Superior temporal gyrus (tissue), 1 donor: ENCODE results near the gene CCND3.

Experiments used
- DNase-seq: peaks from one replicate; pipeline ENCODE4 v3.0.0-alpha.2; 2016; ENCODE audit errors: extremely low spot score

The CCND3 gene

GRCh38 chr6:41921712-41921998 is 20.0 kb downstream of the CCND3 start:
- no peak for DNase-seq

- DNase-seq = peak; percentile 99
Observed at GRCh38 chr6:41920921-41921711, 20.5 kb downstream of the CCND3 start, which contains the start of the genes BYSL and MED20. Gene BYSL, plus strand, starts transcription at chr6:41921499. Its CDS starts 64 bp downstream, at chr6:41921563. Gene MED20, minus strand, starts transcription at chr6:41921139. Its CDS starts 121 bp downstream, at chr6:41921018.

- DNase-seq = no peak
Observed at GRCh38 chr6:41917528-41917927, 24.1 kb downstream of the CCND3 start.

GRCh38 chr6:41914869-41915530 is 26.6 kb downstream of the CCND3 start:
- no peak for DNase-seq

- no peak for DNase-seq
Observed at GRCh38 chr6:41914343-41914742, 27.3 kb downstream of the CCND3 start.

GRCh38 chr6:41909727-41910126 is 31.9 kb downstream of the CCND3 start:
- no peak for DNase-seq

- DNase-seq = no peak
Observed at GRCh38 chr6:41901882-41902519, 39.6 kb downstream of the CCND3 start.

- DNase-seq = no peak
Observed at GRCh38 chr6:41900861-41901260, 40.7 kb downstream of the CCND3 start.

- DNase-seq = no peak
Observed at GRCh38 chr6:41896281-41896680, 45.3 kb downstream of the CCND3 start.

GRCh38 chr6:41895300-41896233 is 46.0 kb downstream of the CCND3 start, which contains the start of gene USP49:
Gene USP49, minus strand, starts transcription at chr6:41895375. Its CDS starts 88,392 bp downstream, at chr6:41806983.
- peak; percentile 79 for DNase-seq

- DNase-seq = no peak
Observed at GRCh38 chr6:41894366-41895299, 47.0 kb downstream of the CCND3 start.

- no peak for DNase-seq
Observed at GRCh38 chr6:41892921-41893564, 48.6 kb downstream of the CCND3 start.

GRCh38 chr6:41887331-41887751 is 54.3 kb downstream of the CCND3 start:
- DNase-seq = no peak

GRCh38 chr6:41885930-41886329 is 55.7 kb downstream of the CCND3 start:
- no peak for DNase-seq

- no peak for DNase-seq
Observed at GRCh38 chr6:41884957-41885356, 56.7 kb downstream of the CCND3 start.
